Activated naive CD4-positive, alpha-beta T cell treated with anti-CD3 and anti-CD28 coated beads, Interleukin-2, amount 50 U/mL, for 24 hours (primary cell): ENCODE measurements around the gene FANCC.

ENCODE experiments used
- H3K27ac Mint-ChIP-seq: one replicate; pipeline ENCODE4 v1.8.0; 2021; ENCODE audit warnings: mild to moderate bottlenecking, mixed read lengths
- H3K27me3 Mint-ChIP-seq: one replicate; pipeline ENCODE4 v1.8.0; 2021; ENCODE audit warnings: mixed read lengths
- H3K36me3 Mint-ChIP-seq: one replicate; pipeline ENCODE4 v1.8.0; 2021; ENCODE audit warnings: mixed read lengths
- H3K4me1 Mint-ChIP-seq: one replicate; pipeline ENCODE4 v1.8.0; 2021; ENCODE audit warnings: mixed read lengths
- H3K4me3 Mint-ChIP-seq: one replicate; pipeline ENCODE4 v1.8.0; 2021; ENCODE audit warnings: mild to moderate bottlenecking, mixed read lengths
- H3K9me3 Mint-ChIP-seq: one replicate; pipeline ENCODE4 v1.8.0; 2021; ENCODE audit warnings: mixed read lengths

Gene FANCC

GRCh38 chr9:95085036-95085770, 232.3 kb downstream of the FANCC start:
- peaks cover 3% of the 10 kb centered on the region for H3K36me3 Mint-ChIP-seq
- H3K27ac Mint-ChIP-seq, result no peak overlapping the region
- H3K27me3 Mint-ChIP-seq, result no peaks in the 10 kb centered on the region
- H3K9me3 Mint-ChIP-seq, result no peaks in the 10 kb centered on the region
- no peaks in the 10 kb centered on the region for H3K4me1 Mint-ChIP-seq
- no peak overlapping the region for H3K4me3 Mint-ChIP-seq

GRCh38 chr9:95084254-95084934, 233.1 kb downstream of the FANCC start:
- no peaks in the 10 kb centered on the region for H3K4me1 Mint-ChIP-seq
- no peaks in the 10 kb centered on the region for H3K27me3 Mint-ChIP-seq
- H3K9me3 Mint-ChIP-seq, result no peaks in the 10 kb centered on the region
- H3K4me3 Mint-ChIP-seq, result no peak overlapping the region
- peaks cover 3% of the 10 kb centered on the region for H3K36me3 Mint-ChIP-seq
- no peak overlapping the region for H3K27ac Mint-ChIP-seq

GRCh38 chr9:95083086-95083768, 234.3 kb downstream of the FANCC start:
- Mint-ChIP-seq H3K4me3 (no peak overlapping the region), H3K4me1 (no peaks in the 10 kb centered on the region), H3K9me3 (no peaks in the 10 kb centered on the region), H3K27ac (no peak overlapping the region), H3K36me3 (peaks cover 3% of the 10 kb centered on the region), H3K27me3 (no peaks in the 10 kb centered on the region)

GRCh38 chr9:95082401-95083084, 235.0 kb downstream of the FANCC start:
- H3K27ac Mint-ChIP-seq, result no peak overlapping the region
- no peaks in the 10 kb centered on the region for H3K9me3 Mint-ChIP-seq
- H3K4me1 Mint-ChIP-seq, result no peaks in the 10 kb centered on the region
- no peaks in the 10 kb centered on the region for H3K27me3 Mint-ChIP-seq
- peaks cover 3% of the 10 kb centered on the region for H3K36me3 Mint-ChIP-seq
- no peak overlapping the region for H3K4me3 Mint-ChIP-seq

GRCh38 chr9:95081998-95082397, 235.5 kb downstream of the FANCC start:
- Mint-ChIP-seq H3K4me1 (no peaks in the 10 kb centered on the region), H3K36me3 (peaks cover 3% of the 10 kb centered on the region), H3K27me3 (no peaks in the 10 kb centered on the region), H3K9me3 (no peaks in the 10 kb centered on the region), H3K27ac (no peak overlapping the region), H3K4me3 (no peak overlapping the region)

GRCh38 chr9:95080961-95081647, 236.4 kb downstream of the FANCC start:
- Mint-ChIP-seq H3K27ac (no peak overlapping the region), H3K27me3 (no peaks in the 10 kb centered on the region), H3K9me3 (no peaks in the 10 kb centered on the region), H3K4me3 (no peak overlapping the region), H3K36me3 (peaks cover 3% of the 10 kb centered on the region), H3K4me1 (no peaks in the 10 kb centered on the region)

- Mint-ChIP-seq H3K4me3 (no peak overlapping the region), H3K36me3 (peaks cover 3% of the 10 kb centered on the region), H3K27me3 (no peaks in the 10 kb centered on the region), H3K4me1 (no peaks in the 10 kb centered on the region), H3K9me3 (no peaks in the 10 kb centered on the region), H3K27ac (no peak overlapping the region)
Measured at GRCh38 chr9:95079461-95079860, 238.0 kb downstream of the FANCC start.

- Mint-ChIP-seq H3K4me3 (no peak overlapping the region), H3K27me3 (no peaks in the 10 kb centered on the region), H3K36me3 (peaks cover 3% of the 10 kb centered on the region), H3K9me3 (no peaks in the 10 kb centered on the region), H3K27ac (no peak overlapping the region), H3K4me1 (no peaks in the 10 kb centered on the region)
Measured at GRCh38 chr9:95078939-95079338, 238.6 kb downstream of the FANCC start.

GRCh38 chr9:95078511-95078910, 239.0 kb downstream of the FANCC start:
- Mint-ChIP-seq H3K27me3 (no peaks in the 10 kb centered on the region), H3K4me1 (no peaks in the 10 kb centered on the region), H3K27ac (no peak overlapping the region), H3K4me3 (no peak overlapping the region), H3K36me3 (no peaks in the 10 kb centered on the region), H3K9me3 (no peaks in the 10 kb centered on the region)

GRCh38 chr9:95077766-95078370, 239.6 kb downstream of the FANCC start:
- no peaks in the 10 kb centered on the region for H3K9me3 Mint-ChIP-seq

GRCh38 chr9:95077053-95077765, 240.3 kb downstream of the FANCC start:
- Mint-ChIP-seq H3K27me3 (no peaks in the 10 kb centered on the region), H3K4me3 (no peak overlapping the region), H3K36me3 (no peaks in the 10 kb centered on the region), H3K9me3 (no peaks in the 10 kb centered on the region), H3K4me1 (no peaks in the 10 kb centered on the region), H3K27ac (no peak overlapping the region)

More at GRCh38 chr9:95077766-95078370, 239.6 kb downstream of the FANCC start:
- no peaks in the 10 kb centered on the region for H3K27me3 Mint-ChIP-seq
- H3K36me3 Mint-ChIP-seq, result no peaks in the 10 kb centered on the region
- H3K4me3 Mint-ChIP-seq, result no peak overlapping the region
- H3K27ac Mint-ChIP-seq, result no peak overlapping the region
- H3K4me1 Mint-ChIP-seq, result no peaks in the 10 kb centered on the region

- no peak overlapping the region for H3K4me3 Mint-ChIP-seq
- H3K27me3 Mint-ChIP-seq, result no peaks in the 10 kb centered on the region
- no peaks in the 10 kb centered on the region for H3K9me3 Mint-ChIP-seq
- no peaks in the 10 kb centered on the region for H3K36me3 Mint-ChIP-seq
- no peaks in the 10 kb centered on the region for H3K4me1 Mint-ChIP-seq
- no peak overlapping the region for H3K27ac Mint-ChIP-seq
Measured at GRCh38 chr9:95076696-95077052, 240.8 kb downstream of the FANCC start.

GRCh38 chr9:95075700-95076099, 241.8 kb downstream of the FANCC start:
- Mint-ChIP-seq H3K27me3 (no peaks in the 10 kb centered on the region), H3K4me1 (no peaks in the 10 kb centered on the region), H3K27ac (no peak overlapping the region), H3K9me3 (no peaks in the 10 kb centered on the region), H3K36me3 (no peaks in the 10 kb centered on the region), H3K4me3 (no peak overlapping the region)

GRCh38 chr9:95074632-95075031, 242.9 kb downstream of the FANCC start:
- Mint-ChIP-seq H3K9me3 (no peaks in the 10 kb centered on the region), H3K4me3 (no peak overlapping the region), H3K27me3 (no peaks in the 10 kb centered on the region), H3K27ac (no peak overlapping the region), H3K36me3 (no peaks in the 10 kb centered on the region), H3K4me1 (no peaks in the 10 kb centered on the region)
